Measurements from ENCODE around the gene TKT.

DNA sequence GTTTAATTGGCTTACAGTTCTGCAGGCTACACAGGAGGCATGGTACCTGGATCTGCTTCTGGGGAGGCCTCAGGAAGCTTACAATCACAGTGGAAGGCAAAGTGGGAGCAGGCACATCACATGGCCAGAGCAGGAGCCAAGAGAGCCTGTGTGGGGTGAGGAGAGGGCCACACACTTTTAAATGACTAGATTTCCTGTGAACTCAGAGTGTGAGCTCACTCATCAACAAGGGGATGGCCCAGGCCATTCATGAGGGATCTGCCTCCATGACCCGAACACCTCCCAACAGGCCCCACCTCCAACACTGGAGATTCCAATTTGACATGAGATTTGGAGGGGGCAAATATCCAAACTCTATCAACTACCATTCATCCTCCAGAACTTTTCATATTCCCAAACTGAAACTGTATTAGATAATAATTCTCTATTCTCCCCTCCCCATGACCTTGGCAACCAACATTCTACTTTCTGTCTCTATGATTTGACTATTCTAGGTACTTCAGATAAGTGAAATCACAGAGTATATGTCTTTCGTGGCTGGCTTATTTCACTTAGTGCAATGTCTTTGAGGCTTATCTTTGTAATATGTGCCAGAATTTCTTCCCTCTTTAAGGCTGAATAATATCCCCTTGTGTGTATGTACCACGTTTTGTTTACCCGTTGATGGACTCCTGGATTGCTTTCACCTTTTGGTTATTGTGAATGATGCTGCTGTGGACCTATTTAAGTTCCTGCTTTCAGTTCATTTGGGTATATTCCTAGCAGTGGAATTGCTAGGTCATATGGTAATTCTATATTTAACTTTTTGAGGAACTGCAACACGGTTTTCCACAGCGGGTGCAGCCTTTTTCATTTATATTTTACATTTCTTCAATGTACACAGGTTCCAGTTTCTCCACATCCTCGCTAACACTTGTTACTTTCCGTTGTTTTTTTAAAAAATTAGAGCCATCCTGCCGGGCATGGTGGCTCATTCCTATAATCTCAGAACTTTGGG, 43.8 kb downstream of the TKT start:
- TF ChIP-seq POLR2A (IDR thresholded peaks at IDR 0.05) = no peak
- TF ChIP-seq, protein P1, sequence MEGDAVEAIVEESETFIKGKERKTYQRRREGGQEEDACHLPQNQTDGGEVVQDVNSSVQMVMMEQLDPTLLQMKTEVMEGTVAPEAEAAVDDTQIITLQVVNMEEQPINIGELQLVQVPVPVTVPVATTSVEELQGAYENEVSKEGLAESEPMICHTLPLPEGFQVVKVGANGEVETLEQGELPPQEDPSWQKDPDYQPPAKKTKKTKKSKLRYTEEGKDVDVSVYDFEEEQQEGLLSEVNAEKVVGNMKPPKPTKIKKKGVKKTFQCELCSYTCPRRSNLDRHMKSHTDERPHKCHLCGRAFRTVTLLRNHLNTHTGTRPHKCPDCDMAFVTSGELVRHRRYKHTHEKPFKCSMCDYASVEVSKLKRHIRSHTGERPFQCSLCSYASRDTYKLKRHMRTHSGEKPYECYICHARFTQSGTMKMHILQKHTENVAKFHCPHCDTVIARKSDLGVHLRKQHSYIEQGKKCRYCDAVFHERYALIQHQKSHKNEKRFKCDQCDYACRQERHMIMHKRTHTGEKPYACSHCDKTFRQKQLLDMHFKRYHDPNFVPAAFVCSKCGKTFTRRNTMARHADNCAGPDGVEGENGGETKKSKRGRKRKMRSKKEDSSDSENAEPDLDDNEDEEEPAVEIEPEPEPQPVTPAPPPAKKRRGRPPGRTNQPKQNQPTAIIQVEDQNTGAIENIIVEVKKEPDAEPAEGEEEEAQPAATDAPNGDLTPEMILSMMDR (IDR thresholded peaks at IDR 0.05) = no peak
